Hematopoietic multipotent progenitor cell (in vitro differentiated cells): Measurements from ENCODE around the gene CD151. TPM values are rescaled to one million over a fixed set of nuclear protein-coding genes. Genes with fewer than 3 reads are reported as not detected.
A peak's percentile ranks its signal among the peaks of the same experiment; 100 is the strongest.

Experiments
- DNase-seq, 3 donors: peaks; one replicate each; pipeline ENCODE4 v3.0.0-alpha.2; 2011 to 2015; ENCODE audit warnings: low read depth in 2 of 3, low spot score in 2 of 3
- total RNA-seq: library from RNA; depleted of rRNA; stranded (reverse); fragments of >200 nt; gene quantifications from one replicate; pipeline ENCODE4 v1.2.3, GENCODE V29; 2012

CD151 gene
- total RNA-seq: 145 TPM

GRCh38 chr11:832529-833113, at the start of gene CD151:
CD151 (plus strand) TSS chr11:832952; CDS start chr11:836070, 3,118 bp downstream.
- peak in 2 of 3 donors; percentile 43 to 44 for DNase-seq

GRCh38 chr11:783581-784015, 49.2 kb upstream of the CD151 start:
- peak in 2 of 3 donors; percentile 48 to 65 for DNase-seq

- no peak for DNase-seq
Measured at GRCh38 chr11:786235-787083, 46.3 kb upstream of the CD151 start.

GRCh38 chr11:787084-787675, 45.6 kb upstream of the CD151 start:
- DNase-seq: no peak

- DNase-seq: no peak
Measured at GRCh38 chr11:788009-788640, 44.6 kb upstream of the CD151 start.

GRCh38 chr11:788953-789940, 43.5 kb upstream of the CD151 start:
- no peak for DNase-seq

GRCh38 chr11:789943-790342, 42.8 kb upstream of the CD151 start, which contains the start of gene CEND1:
CEND1 (minus strand) TSS chr11:790090; CDS start chr11:788576, 1,514 bp downstream.
- DNase-seq: peak in 1 of 3 donors; percentile 29

GRCh38 chr11:790721-791564, 41.8 kb upstream of the CD151 start:
- no peak for DNase-seq

- DNase-seq: no peak
Measured at GRCh38 chr11:791658-792534, 40.9 kb upstream of the CD151 start.

GRCh38 chr11:792535-792821, 40.3 kb upstream of the CD151 start:
- DNase-seq: no peak

- no peak for DNase-seq
Measured at GRCh38 chr11:792873-793272, 39.9 kb upstream of the CD151 start.

- DNase-seq: no peak
Measured at GRCh38 chr11:793556-793955, 39.2 kb upstream of the CD151 start.

- DNase-seq: no peak
Measured at GRCh38 chr11:794013-794765, 38.6 kb upstream of the CD151 start.

- no peak for DNase-seq
Measured at GRCh38 chr11:794766-795633, 37.8 kb upstream of the CD151 start.

- DNase-seq: peak; percentile 58 to 91 (median 85)
Measured at GRCh38 chr11:795634-796564, 36.9 kb upstream of the CD151 start.
